ENCODE data around the gene PRRT3.
"Not testable (repeated sequence)": the region's sequence is repeated elsewhere in the genome, so short reads cannot be mapped to it uniquely, and the experiment has no call there.

Gene PRRT3

GRCh38 chr3:9898467-9899241 lies 53.6 kb downstream of the PRRT3 start:
- no peak for DNase-seq (ENCODE audit: low read depth)

- DNase-seq (ENCODE audit: low read depth): no peak
Measured at GRCh38 chr3:9897408-9898372, 54.5 kb downstream of the PRRT3 start.

- not testable (repeated sequence) for DNase-seq (ENCODE audit: low read depth)
Measured at GRCh38 chr3:9896755-9897407, 55.3 kb downstream of the PRRT3 start.

GRCh38 chr3:9895715-9896114 lies 56.5 kb downstream of the PRRT3 start:
- not testable (repeated sequence) for DNase-seq (ENCODE audit: low read depth)

All from activated T-cell treated with anti-CD3 and anti-CD28 coated beads for 48 hours (primary cell).